ENCODE measurements around the gene CBR3. TPM values are rescaled to one million over a fixed set of nuclear protein-coding genes. Genes with fewer than 3 reads are reported as not detected.

The CBR3 gene
- total RNA-seq, 1 donor from 2014 or later: 4.3 TPM

GRCh38 chr21:36194024-36194423 is 59.1 kb downstream of the CBR3 start:
- Histone ChIP-seq H3K27me3 (ENCODE audit: low read depth) (no peaks in the 10 kb centered on the region), H3K27ac (no peak overlapping the region), H3K4me1 (peaks cover 5% of the 10 kb centered on the region), H3K36me3 (no peaks in the 10 kb centered on the region), H3K9me3 (no peaks in the 10 kb centered on the region), H3K4me3 (no peak overlapping the region)
- no peak for TF ChIP-seq CTCF (IDR thresholded peaks at IDR 0.05)
- intact Hi-C loops (cut with DNase I): no loop called here
- peak; percentile 89 to 97 for ATAC-seq
- DNase-seq: no peak

GRCh38 chr21:36195613-36196012 is 60.7 kb downstream of the CBR3 start:
- no peaks in the 10 kb centered on the region for H3K27me3 ChIP-seq (ENCODE audit: low read depth)
- H3K27ac ChIP-seq: no peak overlapping the region
- DNase-seq: no peak
- H3K4me3 ChIP-seq: no peak overlapping the region
- no peaks in the 10 kb centered on the region for H3K4me1 ChIP-seq
- no peaks in the 10 kb centered on the region for H3K9me3 ChIP-seq
- ATAC-seq: no peak
- no peak for TF ChIP-seq CTCF (IDR thresholded peaks at IDR 0.05)
- intact Hi-C loops (cut with DNase I): no loop called here
- H3K36me3 ChIP-seq: no peaks in the 10 kb centered on the region

Other genes with a start within 250 kb of the CBR3 start
- 19.4 TPM for gene SETD4, start 74.6 kb upstream of the CBR3 start, total RNA-seq
- 72.9 TPM for gene CBR1, start 65.1 kb upstream of the CBR3 start, total RNA-seq
- 24.6 TPM for gene DOP1B, start 21.7 kb downstream of the CBR3 start, total RNA-seq
- 42.3 TPM for gene MORC3, start 185.1 kb downstream of the CBR3 start, total RNA-seq